GM12864 (cell line): ENCODE results near the gene CITED4.

Experiments used
- DNase-seq: peaks from one replicate; pipeline ENCODE4 v3.0.0-alpha.2; 2011; ENCODE audit warnings: low read depth
- H3K4me3 ChIP-seq: 2 replicates; pipeline ENCODE4 v1.5.1; 2011; ENCODE audit warnings: mild to moderate bottlenecking, low read depth, low read length, control low read depth
- TF ChIP-seq, protein P1 (sequence below): IDR thresholded peaks from 2 replicates; pipeline ENCODE4 v1.5.1; 2011; ENCODE audit warnings: low read depth, mild to moderate bottlenecking, moderate library complexity, low read length, control low read depth, inconsistent platforms; ENCODE audit errors: missing control alignments

Gene CITED4

DNA sequence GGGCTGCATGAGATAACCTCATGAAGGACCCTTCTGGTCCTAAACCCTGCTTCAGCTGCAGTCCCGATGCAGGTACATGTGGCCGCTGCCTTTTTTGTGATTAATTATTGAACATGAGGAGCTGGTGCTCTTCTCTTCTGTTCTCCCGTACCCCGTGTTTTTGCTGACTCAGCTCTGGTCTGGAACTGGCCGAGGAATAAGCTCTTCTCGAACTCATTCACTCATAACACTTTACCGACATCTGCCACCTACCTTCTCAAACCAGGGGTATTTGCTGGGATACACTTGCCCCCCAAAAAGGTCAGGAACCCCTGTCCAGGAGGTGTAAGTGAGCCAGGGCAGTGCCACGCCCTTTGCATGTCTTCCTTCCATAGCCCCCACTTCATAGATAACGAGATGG lies 46.7 kb downstream of the CITED4 start:
- H3K4me3 ChIP-seq: no peak overlapping the region
- no peak for DNase-seq
- TF ChIP-seq, protein P1, sequence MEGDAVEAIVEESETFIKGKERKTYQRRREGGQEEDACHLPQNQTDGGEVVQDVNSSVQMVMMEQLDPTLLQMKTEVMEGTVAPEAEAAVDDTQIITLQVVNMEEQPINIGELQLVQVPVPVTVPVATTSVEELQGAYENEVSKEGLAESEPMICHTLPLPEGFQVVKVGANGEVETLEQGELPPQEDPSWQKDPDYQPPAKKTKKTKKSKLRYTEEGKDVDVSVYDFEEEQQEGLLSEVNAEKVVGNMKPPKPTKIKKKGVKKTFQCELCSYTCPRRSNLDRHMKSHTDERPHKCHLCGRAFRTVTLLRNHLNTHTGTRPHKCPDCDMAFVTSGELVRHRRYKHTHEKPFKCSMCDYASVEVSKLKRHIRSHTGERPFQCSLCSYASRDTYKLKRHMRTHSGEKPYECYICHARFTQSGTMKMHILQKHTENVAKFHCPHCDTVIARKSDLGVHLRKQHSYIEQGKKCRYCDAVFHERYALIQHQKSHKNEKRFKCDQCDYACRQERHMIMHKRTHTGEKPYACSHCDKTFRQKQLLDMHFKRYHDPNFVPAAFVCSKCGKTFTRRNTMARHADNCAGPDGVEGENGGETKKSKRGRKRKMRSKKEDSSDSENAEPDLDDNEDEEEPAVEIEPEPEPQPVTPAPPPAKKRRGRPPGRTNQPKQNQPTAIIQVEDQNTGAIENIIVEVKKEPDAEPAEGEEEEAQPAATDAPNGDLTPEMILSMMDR: no peak
